Measurements from ENCODE around the gene ZNF488.
A peak's percentile ranks its signal among the peaks of the same experiment; 100 is the strongest.

Gene ZNF488

GRCh38 chr10:47364366-47364765 is 19.7 kb downstream of the ZNF488 start:
- TF ChIP-seq CTCF (IDR thresholded peaks at IDR 0.05; ENCODE audit: low read depth, low read length): no peak
- no peak overlapping the region for H3K4me3 ChIP-seq (ENCODE audit: low read depth, low read length)

GRCh38 chr10:47363781-47364180 is 20.3 kb downstream of the ZNF488 start:
- H3K4me3 ChIP-seq (ENCODE audit: low read depth, low read length): no peak overlapping the region
- no peak for TF ChIP-seq CTCF (IDR thresholded peaks at IDR 0.05; ENCODE audit: low read depth, low read length)

GRCh38 chr10:47362199-47362598 is 21.9 kb downstream of the ZNF488 start:
- no peak for TF ChIP-seq CTCF (IDR thresholded peaks at IDR 0.05; ENCODE audit: low read depth, low read length)
- H3K4me3 ChIP-seq (ENCODE audit: low read depth, low read length): no peak overlapping the region

- peak; percentile 90 for TF ChIP-seq CTCF (IDR thresholded peaks at IDR 0.05; ENCODE audit: low read depth, low read length)
- no peak overlapping the region for H3K4me3 ChIP-seq (ENCODE audit: low read depth, low read length)
Measured at GRCh38 chr10:47361293-47361692, 22.8 kb downstream of the ZNF488 start.

- no peak overlapping the region for H3K4me3 ChIP-seq (ENCODE audit: low read depth, low read length)
- no peak for TF ChIP-seq CTCF (IDR thresholded peaks at IDR 0.05; ENCODE audit: low read depth, low read length)
Measured at GRCh38 chr10:47360419-47361040, 23.6 kb downstream of the ZNF488 start.

- TF ChIP-seq CTCF (IDR thresholded peaks at IDR 0.05; ENCODE audit: low read depth, low read length): no peak
- H3K4me3 ChIP-seq (ENCODE audit: low read depth, low read length): no peak overlapping the region
Measured at GRCh38 chr10:47359626-47360418, 24.3 kb downstream of the ZNF488 start.

GRCh38 chr10:47359101-47359500 is 25.0 kb downstream of the ZNF488 start:
- TF ChIP-seq CTCF (IDR thresholded peaks at IDR 0.05; ENCODE audit: low read depth, low read length): no peak

More at GRCh38 chr10:47359101-47359500, 25.0 kb downstream of the ZNF488 start:
- no peak overlapping the region for H3K4me3 ChIP-seq (ENCODE audit: low read depth, low read length)
